ENCODE measurements around the gene CPXM1. TPM values are rescaled to one million over a fixed set of nuclear protein-coding genes. Genes with fewer than 3 reads are reported as not detected.

Gene CPXM1
- total RNA-seq, 1 experiment from 2014 or later = 0.17 TPM

GRCh38 chr20:2838170-2838797, 37.9 kb upstream of the CPXM1 start:
- H2AFZ ChIP-seq (ENCODE audit: low read depth, low read length, poor library complexity, severe bottlenecking) = no peak overlapping the region
- no peak for ATAC-seq
- H3K27ac ChIP-seq (ENCODE audit: low read depth, low read length) = no peak overlapping the region
- H3K27me3 ChIP-seq (ENCODE audit: insufficient read depth, low read length) = no peaks in the 10 kb centered on the region
- peaks cover 13 to 20% of the 10 kb centered on the region in 2 experiments; a peak in 3 of 4 replicates for H3K4me1 ChIP-seq (ENCODE audit: control insufficient read depth in 1 of 2, insufficient read depth in 2 of 2, low read length in 2 of 2)
- POLR2A ChIA-PET = no interaction called here
- RAD21 ChIA-PET (ENCODE audit: low non-redundant PET in 1 of 2, low total read pairs in 2 of 2, uncharacterized antibody in 2 of 2, unreplicated experiment in 2 of 2) = no interaction called here
- H3K4me3 ChIP-seq (replicated peaks in 1 of 2; ENCODE audit: low read depth in 1 of 2, low read length in 2 of 2) = no peak overlapping the region
- CTCF ChIA-PET = no interaction called here
- no peak overlapping the region for H3K4me2 ChIP-seq (ENCODE audit: low read length)
- BruUV-seq (replicated peaks) = no TSS peak
- intact Hi-C loops (cut with micrococcal nuclease) = no loop called here
- H3K9ac ChIP-seq (ENCODE audit: low read length) = no peak overlapping the region
- TF ChIP-seq TCF7L2 (IDR thresholded peaks at IDR 0.05; ENCODE audit: borderline replicate concordance, extremely low read depth, insufficient read depth, insufficient read length) = no peak
- no peak for TF ChIP-seq ELF1 (IDR thresholded peaks at IDR 0.05; ENCODE audit: borderline replicate concordance, low read depth)
- no peak for TF ChIP-seq ATF3 (IDR thresholded peaks at IDR 0.05)
- TF ChIP-seq CTCF (IDR thresholded peaks at IDR 0.05 in 2 of 3, conservative IDR thresholded peaks at IDR 0.05 in 1 of 3; ENCODE audit: borderline replicate concordance in 1 of 3, insufficient read depth in 1 of 3, low read depth in 2 of 3, low read length in 2 of 3) = no peak
- no peak for TF ChIP-seq ZBTB33 (IDR thresholded peaks at IDR 0.05; ENCODE audit: extremely low read depth, insufficient replicate concordance, low read length)
- TF ChIP-seq YY1 (IDR thresholded peaks at IDR 0.05; ENCODE audit: extremely low read depth, insufficient replicate concordance, low read depth, low read length) = no peak
- no peak for TF ChIP-seq ZNF274 (IDR thresholded peaks at IDR 0.05; ENCODE audit: low read depth, low read length)
- no peak for TF ChIP-seq SRF (IDR thresholded peaks at IDR 0.05; ENCODE audit: low read depth)
- TF ChIP-seq POLR2AphosphoS5 (IDR thresholded peaks at IDR 0.05; ENCODE audit: low read depth, low read length) = no peak
- no peak for TF ChIP-seq POLR2A (IDR thresholded peaks at IDR 0.05; ENCODE audit: borderline replicate concordance, extremely low read depth, insufficient read depth, insufficient read length)
- no peak for TF ChIP-seq RAD21 (IDR thresholded peaks at IDR 0.05; ENCODE audit: low read depth)
- TF ChIP-seq EZH2phosphoT487 (IDR thresholded peaks at IDR 0.05; ENCODE audit: borderline replicate concordance) = no peak
- TF ChIP-seq CEBPB (IDR thresholded peaks at IDR 0.05; ENCODE audit: low read depth) = no peak
- TF ChIP-seq JUND (IDR thresholded peaks at IDR 0.05) = no peak
- TF ChIP-seq SIN3A (IDR thresholded peaks at IDR 0.05; ENCODE audit: low read depth) = no peak
- no peaks in the 10 kb centered on the region for H4K20me1 ChIP-seq (ENCODE audit: insufficient read depth)
- DNase-seq (ENCODE audit: low read depth, low spot score) = no peak
- no peaks in the 10 kb centered on the region for H3K9me3 ChIP-seq (ENCODE audit: control insufficient read depth in 1 of 2, insufficient read depth in 1 of 2, low read depth in 1 of 2, low read length in 2 of 2)
- H3K79me2 ChIP-seq (ENCODE audit: insufficient read depth, low read length) = peaks cover 12% of the 10 kb centered on the region
- no peaks in the 10 kb centered on the region for H3K9me2 ChIP-seq (ENCODE audit: insufficient read depth)
- H3K36me3 ChIP-seq (ENCODE audit: control insufficient read depth in 1 of 2, insufficient read depth in 2 of 2, low read length in 2 of 2) = no peaks in the 10 kb centered on the region
